ENCODE measurements around the gene PRMT1. TPM values are rescaled to one million over a fixed set of nuclear protein-coding genes. Genes with fewer than 3 reads are reported as not detected.

Gene PRMT1
- total and polyA plus RNA-seq, 9 of the 15 experiments (the other 6 are each of a cell fraction or from before 2014, with no cell fraction given): 13.3 to 464 (median 326) TPM

GRCh38 chr19:49705919-49706318 lies 28.8 kb downstream of the PRMT1 start:
- no peak for DNase-seq (ENCODE audit: extremely low read depth in 1 of 4, low spot score in 3 of 4)
- Histone ChIP-seq H3K9ac (ENCODE audit: insufficient read depth in 1 of 2, low read depth in 2 of 2, low read length in 2 of 2) (peak overlapping the region in 1 of 2 experiments; percentile 10; a peak in 1 of 4 replicates), H3K27ac (ENCODE audit: extremely low read depth, low read depth, low read length) (no peak overlapping the region), H3K36me3 (ENCODE audit: control insufficient read depth, insufficient read depth, low read length) (no peaks in the 10 kb centered on the region), H2AFZ (ENCODE audit: low read depth, low read length) (no peak overlapping the region), H3K4me1 (replicated peaks in 1 of 2; ENCODE audit: control insufficient read depth in 2 of 2, insufficient read depth in 2 of 2, low read length in 2 of 2) (peaks cover 9 to 25% of the 10 kb centered on the region in 2 experiments; a peak in 4 of 5 replicates), H3K9me3 (replicated peaks; ENCODE audit: control insufficient read depth, insufficient read depth, low read depth, low read length) (no peaks in the 10 kb centered on the region), H3K4me2 (ENCODE audit: insufficient read depth, low read length) (no peak overlapping the region), H3K79me2 (ENCODE audit: control insufficient read depth, insufficient read depth, low read length) (no peaks in the 10 kb centered on the region), H4K20me1 (replicated peaks; ENCODE audit: control insufficient read depth, insufficient read depth, low read length) (no peaks in the 10 kb centered on the region), H3K9me1 (ENCODE audit: control insufficient read depth, insufficient read depth, low read length) (no peaks in the 10 kb centered on the region), H3K4me3 (no peak overlapping the region), H3K27me3 (ENCODE audit: control insufficient read depth in 2 of 2, insufficient read depth in 2 of 2, low read length in 2 of 2) (no peaks in the 10 kb centered on the region)
- CTCF ChIA-PET (ENCODE audit: low intra/inter-chr PET ratio): no interaction called here
- FAIRE-seq: no peak
- BruUV-seq (replicated peaks): no TSS peak
- ATAC-seq: no peak
- in situ Hi-C loops (cut with MboI): no loop called here
- WGBS (ENCODE audit: insufficient coverage, low coverage, missing lambda C conversion rate): 74% methylated on average over 16 of the region's 16 CpGs
- TF ChIP-seq NR2C1 (IDR thresholded peaks at IDR 0.05) (peak; percentile 87), NR2C1 (tag; IDR thresholded peaks at IDR 0.05) (peak; percentile 80), NR2C2 (CRISPR knock-in tag; IDR thresholded peaks at IDR 0.05) (no peak), NR2C2 (tag; IDR thresholded peaks at IDR 0.05) (peak; percentile 58; the same call in 1 of the 2 replicates), HCFC1 (IDR thresholded peaks at IDR 0.05; ENCODE audit: low read depth, low read length) (no peak), ZBTB33 (CRISPR knock-in tag; IDR thresholded peaks at IDR 0.05) (peak; percentile 51; the same call in 1 of the 2 replicates)
- intact Hi-C loops (cut with micrococcal nuclease): no loop called here
- POLR2A ChIA-PET: no interaction called here
